IPS-18a (cell line): Measurements from ENCODE around the gene MUC5AC.

ENCODE experiments used
- H3K27ac ChIP-seq: one replicate; pipeline ENCODE4 v1.5.1; 2013; ENCODE audit warnings: low read length
- H3K27me3 ChIP-seq: one replicate; pipeline ENCODE4 v1.6.1; 2013; ENCODE audit warnings: mild to moderate bottlenecking, low read length; ENCODE audit not compliant: control insufficient read depth, insufficient read depth
- H3K36me3 ChIP-seq: one replicate; pipeline ENCODE4 v1.6.1; 2013; ENCODE audit warnings: low read depth, low read length; ENCODE audit not compliant: control insufficient read depth
- H3K4me1 ChIP-seq: one replicate; pipeline ENCODE4 v1.6.1; 2013; ENCODE audit warnings: low read depth, low read length; ENCODE audit not compliant: control insufficient read depth
- H3K4me3 ChIP-seq: one replicate; pipeline ENCODE4 v1.5.1; 2013; ENCODE audit warnings: low read length
- H3K9ac ChIP-seq: one replicate; pipeline ENCODE4 v1.6.1; 2013; ENCODE audit warnings: mild to moderate bottlenecking, low read length, moderate library complexity
- H3K9me3 ChIP-seq: one replicate; pipeline ENCODE4 v1.6.1; 2013; ENCODE audit warnings: low read depth, low read length; ENCODE audit not compliant: control insufficient read depth

The MUC5AC gene

GRCh38 chr11:1219446-1219833 lies 61.7 kb downstream of the MUC5AC start:
- peaks cover 4% of the 10 kb centered on the region for H3K27me3 ChIP-seq
- H3K36me3 ChIP-seq, result no peaks in the 10 kb centered on the region
- no peak overlapping the region for H3K9ac ChIP-seq
- no peak overlapping the region for H3K27ac ChIP-seq
- H3K4me3 ChIP-seq, result no peak overlapping the region
- H3K9me3 ChIP-seq, result no peaks in the 10 kb centered on the region
- no peaks in the 10 kb centered on the region for H3K4me1 ChIP-seq

- H3K9ac ChIP-seq, result no peak overlapping the region
- H3K4me1 ChIP-seq, result peaks cover 4% of the 10 kb centered on the region
- H3K9me3 ChIP-seq, result no peaks in the 10 kb centered on the region
- peaks cover under 1% of the 10 kb centered on the region for H3K27me3 ChIP-seq
- no peak overlapping the region for H3K4me3 ChIP-seq
- no peaks in the 10 kb centered on the region for H3K36me3 ChIP-seq
- H3K27ac ChIP-seq, result no peak overlapping the region
These were observed 62.4 kb downstream of the MUC5AC start for GRCh38 chr11:1219834-1220815.

- Histone ChIP-seq H3K9ac (no peak overlapping the region), H3K9me3 (no peaks in the 10 kb centered on the region), H3K4me1 (peaks cover 4% of the 10 kb centered on the region), H3K36me3 (no peaks in the 10 kb centered on the region), H3K27ac (no peak overlapping the region), H3K4me3 (no peak overlapping the region), H3K27me3 (no peaks in the 10 kb centered on the region)
These were observed 63.4 kb downstream of the MUC5AC start for GRCh38 chr11:1220941-1221721.

- Histone ChIP-seq H3K27ac (no peak overlapping the region), H3K9ac (no peak overlapping the region), H3K9me3 (no peaks in the 10 kb centered on the region), H3K4me1 (peaks cover 4% of the 10 kb centered on the region), H3K4me3 (no peak overlapping the region), H3K36me3 (no peaks in the 10 kb centered on the region), H3K27me3 (no peaks in the 10 kb centered on the region)
These were observed 64.1 kb downstream of the MUC5AC start for GRCh38 chr11:1221848-1222311.

GRCh38 chr11:1222491-1223345 lies 65.0 kb downstream of the MUC5AC start, which contains the start of gene MUC5B:
Gene MUC5B, plus strand, starts transcription at chr11:1223066. Its CDS starts 58 bp downstream, at chr11:1223124.
- Histone ChIP-seq H3K4me3 (no peak within 1 kb of the TSS), H3K4me1 (peaks cover 4% of the 10 kb centered on the region), H3K9me3 (no peaks in the 10 kb centered on the region), H3K27ac (no peak within 1 kb of the TSS), H3K36me3 (no peaks in the 10 kb centered on the region), H3K9ac (no peak within 1 kb of the TSS), H3K27me3 (no peaks in the 10 kb centered on the region)

- H3K27ac ChIP-seq, result no peak overlapping the region
- H3K27me3 ChIP-seq, result no peaks in the 10 kb centered on the region
- peaks cover 4% of the 10 kb centered on the region for H3K4me1 ChIP-seq
- H3K9me3 ChIP-seq, result no peaks in the 10 kb centered on the region
- H3K4me3 ChIP-seq, result no peak overlapping the region
- no peaks in the 10 kb centered on the region for H3K36me3 ChIP-seq
- H3K9ac ChIP-seq, result no peak overlapping the region
These were observed 65.8 kb downstream of the MUC5AC start for GRCh38 chr11:1223346-1224110.

GRCh38 chr11:1224111-1224490 lies 66.3 kb downstream of the MUC5AC start:
- Histone ChIP-seq H3K4me3 (no peak overlapping the region), H3K27me3 (no peaks in the 10 kb centered on the region), H3K9ac (no peak overlapping the region), H3K4me1 (peaks cover 4% of the 10 kb centered on the region), H3K36me3 (no peaks in the 10 kb centered on the region), H3K9me3 (no peaks in the 10 kb centered on the region), H3K27ac (no peak overlapping the region)

- Histone ChIP-seq H3K4me3 (no peak overlapping the region), H3K9me3 (no peaks in the 10 kb centered on the region), H3K36me3 (no peaks in the 10 kb centered on the region), H3K27ac (no peak overlapping the region), H3K27me3 (no peaks in the 10 kb centered on the region), H3K4me1 (peaks cover 4% of the 10 kb centered on the region), H3K9ac (no peak overlapping the region)
These were observed 67.0 kb downstream of the MUC5AC start for GRCh38 chr11:1224491-1225385.

GRCh38 chr11:1225386-1226225 lies 67.9 kb downstream of the MUC5AC start:
- H3K36me3 ChIP-seq, result no peaks in the 10 kb centered on the region
- H3K9ac ChIP-seq, result no peak overlapping the region
- H3K4me3 ChIP-seq, result no peak overlapping the region
- H3K27ac ChIP-seq, result no peak overlapping the region
- no peaks in the 10 kb centered on the region for H3K27me3 ChIP-seq
- H3K4me1 ChIP-seq, result peaks cover 4% of the 10 kb centered on the region
- no peaks in the 10 kb centered on the region for H3K9me3 ChIP-seq
